Aorta (tissue), 5 donors: ENCODE measurements around the gene KCNN1. TPM values are rescaled to one million over a fixed set of nuclear protein-coding genes. Genes with fewer than 3 reads are reported as not detected.
A peak's percentile ranks its signal among the peaks of the same experiment; 100 is the strongest.

Experiments
- ATAC-seq: fragments of 200-7000 bp; cut with Tn5 transposase; one replicate; pipeline ENCODE4 v1.9.1; 2022; ENCODE audit warnings: moderate library complexity; ENCODE audit not compliant: low FRiP score
- DNase-seq, 2 donors: peaks; one replicate each; pipeline ENCODE4 v3.0.0-alpha.2; 2020
- H3K27ac ChIP-seq, 2 donors: one replicate each; pipeline ENCODE4 v1.5.1; 2013; ENCODE audit warnings: low read length in 2 of 2, mild to moderate bottlenecking in 2 of 2, moderate library complexity in 2 of 2, control low read depth in 1 of 2, inconsistent platforms in 1 of 2, low read depth in 1 of 2
- H3K27me3 ChIP-seq, 2 donors: one replicate each; pipeline ENCODE4 v1.6.1; 2013; ENCODE audit warnings: control low read depth in 1 of 2, low read length in 1 of 2, mild to moderate bottlenecking in 1 of 2, moderate library complexity in 1 of 2; ENCODE audit not compliant: insufficient read depth in 2 of 2, control insufficient read depth in 1 of 2
- H3K36me3 ChIP-seq, 2 donors: one replicate each; pipeline ENCODE4 v1.6.1; 2013; ENCODE audit warnings: control low read depth in 1 of 2, low read length in 1 of 2, mild to moderate bottlenecking in 1 of 2; ENCODE audit not compliant: insufficient read depth in 2 of 2, control insufficient read depth in 1 of 2
- H3K4me1 ChIP-seq, 2 donors: one replicate each; pipeline ENCODE4 v1.6.1; 2013; ENCODE audit warnings: low read length in 2 of 2, control low read depth in 1 of 2, mild to moderate bottlenecking in 1 of 2, moderate library complexity in 1 of 2; ENCODE audit not compliant: insufficient read depth in 2 of 2, control insufficient read depth in 1 of 2
- H3K4me3 ChIP-seq, 2 donors: one replicate each; pipeline ENCODE4 v1.5.1; 2013; ENCODE audit warnings: low read length in 2 of 2, control low read depth in 1 of 2, mild to moderate bottlenecking in 1 of 2
- H3K9me3 ChIP-seq: one replicate; pipeline ENCODE4 v1.6.1; 2013; ENCODE audit warnings: mild to moderate bottlenecking, low read length; ENCODE audit not compliant: control insufficient read depth
- WGBS, 2 donors: extraction: QIAGEN DNeasy Blood & Tissue Kit; methylation state at CpG; one replicate each; pipeline ENCODE4 v1.1.7; 2013; 5-methylcytosine and 5-hydroxymethylcytosine counted together
- intact Hi-C, 2 donors: fragments of 100-400 bp; cut with DNase I; formaldehyde crosslinking; loops; one replicate each; pipeline versions ENCODE4 v1.14.2 to v1.15.0; 2022
- polyA plus RNA-seq, 2 donors: library from polyadenylated mRNA; stranded (reverse); fragments of 200-250 nt; gene quantifications; one replicate each; pipeline ENCODE4 v1.2.3, GENCODE V29; 2013
- total RNA-seq, 2 donors: library from RNA; stranded (reverse); fragmentation: NEBNext Ultra II Directional; extraction: Animal tissue kit (Norgen Biotek cat#: 25700); gene quantifications; one replicate each; pipeline ENCODE4 v1.2.1, GENCODE V29; 2021
- donor health status: healthy with polysubstance abuse.
- donor health status: Bipolar disorder and iron deficiency.
- donor health status: DM: no; HTN: no; CAD: no.
- donor health status: DM: no; HTN: no; CAD: no.
- donor health status: DM: yes; HTN: yes; CAD: no.

Gene KCNN1
- total and polyA plus RNA-seq, 4 donors, result 0.13 TPM; not detected in 2

DNA sequence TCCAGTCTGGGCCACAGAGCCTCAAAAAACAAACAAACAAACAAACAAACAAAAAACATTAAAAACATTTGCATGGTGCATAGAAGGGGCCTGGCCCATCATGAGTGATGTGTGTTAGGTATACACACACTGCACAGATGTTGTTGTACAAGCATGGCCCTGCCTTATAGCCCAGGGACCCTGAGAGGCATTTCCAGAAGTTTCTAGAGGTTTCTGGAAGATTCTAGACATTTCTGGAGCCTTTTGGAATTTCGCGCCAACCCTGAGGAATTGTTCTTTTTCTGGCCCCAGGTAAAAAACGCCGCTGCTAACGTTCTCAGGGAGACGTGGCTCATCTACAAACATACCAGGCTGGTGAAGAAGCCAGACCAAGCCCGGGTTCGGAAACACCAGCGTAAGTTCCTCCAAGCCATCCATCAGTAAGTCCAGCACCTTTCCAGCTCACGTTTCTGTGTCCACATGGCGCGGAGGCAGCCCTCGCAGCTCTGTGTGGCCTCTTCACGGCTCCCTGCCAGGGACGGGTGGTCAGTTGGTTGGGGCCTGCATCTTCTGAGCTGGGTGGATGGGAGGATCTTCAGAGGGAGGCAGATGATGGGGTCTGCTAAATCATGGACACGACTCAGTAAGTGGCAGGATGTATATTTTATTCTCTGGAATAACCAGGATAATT is 22.7 kb downstream of the KCNN1 start:
- intact Hi-C loops, result no loop called here
- Histone ChIP-seq H3K9me3 (no peaks in the 10 kb centered on the region), H3K4me1 (no peaks in the 10 kb centered on the region), H3K36me3 (no peaks in the 10 kb centered on the region), H3K27me3 (no peaks in the 10 kb centered on the region), H3K27ac (no peak overlapping the region), H3K4me3 (no peak overlapping the region)
- WGBS, 2 donors, result 85 to 86% methylated on average over 16 of the region's 16 CpGs
- ATAC-seq (no peak), DNase-seq (no peak)

GRCh38 chr19:17993076-17993813 is 26.3 kb downstream of the KCNN1 start:
- Histone ChIP-seq H3K27ac (no peak overlapping the region), H3K4me1 (no peaks in the 10 kb centered on the region), H3K4me3 (no peak overlapping the region), H3K27me3 (no peaks in the 10 kb centered on the region), H3K9me3 (no peaks in the 10 kb centered on the region), H3K36me3 (no peaks in the 10 kb centered on the region)
- intact Hi-C loops, result no loop called here
- WGBS, 2 donors, result 73 to 74% methylated on average over 25 to 27 of the region's 27 CpGs
- ATAC-seq, result no peak
- DNase-seq, result no peak

GRCh38 chr19:17996826-17997316 is 30.0 kb downstream of the KCNN1 start:
- Histone ChIP-seq H3K9me3 (no peaks in the 10 kb centered on the region), H3K27me3 (no peaks in the 10 kb centered on the region), H3K4me3 (no peak overlapping the region), H3K27ac (no peak overlapping the region), H3K4me1 (no peaks in the 10 kb centered on the region), H3K36me3 (no peaks in the 10 kb centered on the region)
- DNase-seq, result peak; percentile 91 to 96
- ATAC-seq, result peak; percentile 88
- WGBS, 2 donors, result 8 to 19% methylated on average over 8 to 15 of the region's 15 CpGs
- intact Hi-C loops, result loop anchor here (1.0 to 5.0 kb wide), 5 partner anchors 50 to 138 kb away; partner anchors contain the start of gene RPL18A (in 1 of the 2)

- no peaks in the 10 kb centered on the region for H3K4me1 ChIP-seq
- ATAC-seq, result no peak
- WGBS, 2 donors, result 61 to 71% methylated on average over 39 to 41 of the region's 41 CpGs
- H3K9me3 ChIP-seq, result no peaks in the 10 kb centered on the region
- H3K27me3 ChIP-seq, result no peaks in the 10 kb centered on the region
- no peak overlapping the region for H3K27ac ChIP-seq
- H3K4me3 ChIP-seq, result no peak overlapping the region
- intact Hi-C loops, result loop anchor here (1.0 to 5.0 kb wide), 5 partner anchors 51 to 139 kb away; partner anchors contain the start of gene RPL18A (in 1 of the 2)
- no peaks in the 10 kb centered on the region for H3K36me3 ChIP-seq
- peak in 1 of 2 donors; percentile 62 for DNase-seq
Observed at GRCh38 chr19:17997969-17998826, 31.3 kb downstream of the KCNN1 start.

- WGBS, 2 donors, result 83 to 90% methylated on average over 5 of the region's 5 CpGs
Observed at GRCh38 chr19:17998827-17999150, 31.9 kb downstream of the KCNN1 start.

DNA sequence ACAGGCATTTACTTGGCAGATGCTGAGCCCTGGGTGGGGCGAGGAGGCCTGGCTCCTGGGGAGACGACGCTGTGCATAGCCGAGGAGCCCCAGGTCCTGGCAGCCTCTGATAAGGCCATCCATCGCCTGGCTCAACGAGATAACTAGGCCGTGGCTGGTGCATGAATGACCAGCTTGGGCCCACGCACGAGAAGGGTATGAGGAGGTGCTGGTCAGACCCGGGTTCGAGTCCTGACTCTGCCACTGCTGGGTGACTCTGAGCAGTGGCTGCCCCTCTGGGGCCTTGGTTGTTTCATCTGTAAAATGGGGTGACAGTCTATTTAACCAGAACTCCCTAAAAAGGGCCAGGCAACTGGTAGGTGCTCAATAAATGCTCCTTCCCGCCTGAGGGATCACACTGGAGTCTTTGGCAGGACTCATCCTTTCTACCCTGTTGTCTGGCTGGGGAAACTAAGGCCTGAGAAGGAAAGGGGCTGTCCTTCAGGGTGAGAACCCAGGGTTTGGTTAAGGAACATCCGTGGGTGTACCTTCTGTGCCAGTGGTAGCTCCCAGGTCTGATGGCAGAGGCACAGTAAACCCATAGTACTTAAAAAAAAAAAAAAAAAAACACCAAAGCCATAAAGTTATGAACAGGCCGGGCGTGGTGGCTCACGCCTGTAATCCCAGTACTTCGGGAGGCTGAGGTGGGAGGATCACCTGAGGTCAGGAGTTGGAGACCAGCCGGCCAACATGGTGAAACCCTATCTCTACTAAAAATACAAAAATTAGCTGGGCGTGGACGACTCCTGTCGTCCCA is 33.0 kb downstream of the KCNN1 start:
- H3K4me3 ChIP-seq, result no peak overlapping the region
- DNase-seq, result peak in 1 of 2 donors; percentile 58
- H3K4me1 ChIP-seq, result no peaks in the 10 kb centered on the region
- ATAC-seq, result no peak
- H3K36me3 ChIP-seq, result no peaks in the 10 kb centered on the region
- no peaks in the 10 kb centered on the region for H3K27me3 ChIP-seq
- no peak overlapping the region for H3K27ac ChIP-seq
- intact Hi-C loops, result loop anchor here (5.0 to 10.0 kb wide), 2 partner anchors 138 to 155 kb away; partner anchors contain the start of gene PIK3R2 (in 2 of the 2)
- WGBS, 2 donors, result 86 to 87% methylated on average over 21 of the region's 21 CpGs
- no peaks in the 10 kb centered on the region for H3K9me3 ChIP-seq

More at GRCh38 chr19:17998827-17999150, 31.9 kb downstream of the KCNN1 start:
- Histone ChIP-seq H3K36me3 (no peaks in the 10 kb centered on the region), H3K9me3 (no peaks in the 10 kb centered on the region), H3K27me3 (no peaks in the 10 kb centered on the region), H3K4me3 (no peak overlapping the region), H3K4me1 (no peaks in the 10 kb centered on the region), H3K27ac (no peak overlapping the region)
- ATAC-seq (no peak), DNase-seq (no peak)
- intact Hi-C loops, result loop anchor here in 1 of 2 donors (5.0 kb wide), 1 partner anchor 136 kb away; no protein-coding TSS in a partner anchor

- Histone ChIP-seq H3K4me1 (no peaks in the 10 kb centered on the region), H3K36me3 (no peaks in the 10 kb centered on the region), H3K27ac (no peak overlapping the region), H3K27me3 (no peaks in the 10 kb centered on the region), H3K4me3 (no peak overlapping the region), H3K9me3 (no peaks in the 10 kb centered on the region)
- no peak for ATAC-seq
- intact Hi-C loops, result loop anchor here (10.0 kb wide), 1 partner anchor 154 kb away; the partner anchor contains the start of gene PIK3R2 (in 2 of the 2)
- DNase-seq, result no peak
- 19 to 31% methylated on average over 12 to 17 of the region's 17 CpGs for WGBS, 2 donors
Observed at GRCh38 chr19:18000480-18000914, 33.6 kb downstream of the KCNN1 start.
